Stimulated activated CD8-positive, alpha-beta memory T cell treated with anti-CD3 and anti-CD28 coated beads, Interleukin-7, amount 100 ng/mL, for 4 hours (primary cell): ENCODE data around the gene FOLR1.
"Not testable (repeated sequence)": the region's sequence is repeated elsewhere in the genome, so short reads cannot be mapped to it uniquely, and the experiment has no call there.

Source experiments
- DNase-seq, 2 donors: peaks; one replicate each; pipeline ENCODE4 v3.0.0-alpha.2; 2020; ENCODE audit warnings: low read depth in 2 of 2

Gene FOLR1

GRCh38 chr11:72191961-72192381 lies at the start of gene FOLR1:
FOLR1 (plus strand) TSS chr11:72192140; CDS start chr11:72192174, 34 bp downstream.
- DNase-seq = no peak

GRCh38 chr11:72142543-72142942 lies 49.4 kb upstream of the FOLR1 start:
- DNase-seq = not testable (repeated sequence)

- no peak for DNase-seq
Measured at GRCh38 chr11:72144807-72145565, 47.0 kb upstream of the FOLR1 start.

- DNase-seq = no peak
Measured at GRCh38 chr11:72146625-72147024, 45.3 kb upstream of the FOLR1 start.

GRCh38 chr11:72150882-72151281 lies 41.1 kb upstream of the FOLR1 start:
- DNase-seq = no peak

- DNase-seq = not testable (repeated sequence)
Measured at GRCh38 chr11:72153874-72154273, 38.1 kb upstream of the FOLR1 start.

GRCh38 chr11:72154816-72155215 lies 37.1 kb upstream of the FOLR1 start:
- no peak for DNase-seq

- DNase-seq = no peak
Measured at GRCh38 chr11:72155751-72156150, 36.2 kb upstream of the FOLR1 start.

GRCh38 chr11:72157131-72157530 lies 34.8 kb upstream of the FOLR1 start:
- DNase-seq = no peak

GRCh38 chr11:72160319-72160718 lies 31.6 kb upstream of the FOLR1 start:
- no peak for DNase-seq

- DNase-seq = no peak
Measured at GRCh38 chr11:72162891-72163492, 28.9 kb upstream of the FOLR1 start.

GRCh38 chr11:72164187-72164586 lies 27.8 kb upstream of the FOLR1 start:
- DNase-seq = not testable (repeated sequence)

GRCh38 chr11:72169046-72169555 lies 22.8 kb upstream of the FOLR1 start:
- not testable (repeated sequence) for DNase-seq

- not testable (repeated sequence) for DNase-seq
Measured at GRCh38 chr11:72169754-72170153, 22.2 kb upstream of the FOLR1 start.

GRCh38 chr11:72172043-72172442 lies 19.9 kb upstream of the FOLR1 start:
- not testable (repeated sequence) for DNase-seq

- no peak for DNase-seq
Measured at GRCh38 chr11:72173291-72173690, 18.6 kb upstream of the FOLR1 start.

- no peak for DNase-seq
Measured at GRCh38 chr11:72174302-72175070, 17.5 kb upstream of the FOLR1 start.

GRCh38 chr11:72177656-72178055 lies 14.3 kb upstream of the FOLR1 start:
- DNase-seq = no peak

GRCh38 chr11:72179049-72179803 lies 12.7 kb upstream of the FOLR1 start:
- no peak for DNase-seq

- no peak for DNase-seq
Measured at GRCh38 chr11:72179804-72180396, 12.0 kb upstream of the FOLR1 start.

GRCh38 chr11:72180892-72181552 lies 10.9 kb upstream of the FOLR1 start:
- DNase-seq = not testable (repeated sequence)
